GM12891 (cell line): ENCODE results near the gene HTT.
"Not testable (repeated sequence)": the region's sequence is repeated elsewhere in the genome, so short reads cannot be mapped to it uniquely, and the experiment has no call there.

Experiments used
- DNase-seq: peaks from one replicate; pipeline ENCODE4 v3.0.0; 2011; ENCODE audit warnings: low spot score; ENCODE audit not compliant: insufficient read length
- FAIRE-seq: peaks from 2 replicates; lab custom pipeline; 2011; peaks lifted over from hg19 to GRCh38; lab: Jason Lieb, UNC
- PAX5 ChIP-seq: IDR thresholded peaks from 2 replicates; pipeline ENCODE4 v1.6.1; 2011; ENCODE audit warnings: low read length, moderate library complexity, mild to moderate bottlenecking; ENCODE audit not compliant: insufficient read depth, severe bottlenecking
- POLR2A ChIP-seq: IDR thresholded peaks from 2 replicates; pipeline ENCODE4 v1.6.1; 2011; ENCODE audit warnings: low read depth, low read length, control low read depth
- POLR2AphosphoS5 ChIP-seq: IDR thresholded peaks from 2 replicates; pipeline ENCODE4 v1.6.1; 2011; ENCODE audit warnings: low read depth, low read length, control low read depth
- POU2F2 ChIP-seq: IDR thresholded peaks from 2 replicates; pipeline ENCODE4 v1.6.1; 2011; ENCODE audit warnings: low read depth, mild to moderate bottlenecking, control low read depth, low read length, moderate library complexity
- SPI1 ChIP-seq: IDR thresholded peaks from 2 replicates; pipeline ENCODE4 v1.6.1; 2011; ENCODE audit warnings: low read depth, low read length, control low read depth
- TAF1 ChIP-seq: IDR thresholded peaks from 2 replicates; pipeline ENCODE4 v1.6.1; 2011; ENCODE audit warnings: low read depth, low read length, control low read depth

Gene HTT

GRCh38 chr4:3082925-3083515 lies 8.5 kb downstream of the HTT start:
- DNase-seq (no peak), FAIRE-seq (no peak)
- no peak for TF ChIP-seq SPI1
- TF ChIP-seq POLR2A = no peak
- no peak for TF ChIP-seq TAF1
- TF ChIP-seq POLR2AphosphoS5 = no peak
- no peak for TF ChIP-seq PAX5
- no peak for TF ChIP-seq POU2F2

GRCh38 chr4:3083732-3084131 lies 9.3 kb downstream of the HTT start:
- FAIRE-seq (peak; percentile 71), DNase-seq (no peak)
- TF ChIP-seq PAX5 (no peak), POLR2A (no peak), POU2F2 (no peak), SPI1 (no peak), POLR2AphosphoS5 (no peak), TAF1 (no peak)

- FAIRE-seq = no peak
- no peak for DNase-seq
- 0 out of 2 replicates have a peak, but pooled peaks have one; percentile 12 for TF ChIP-seq POLR2A
- TF ChIP-seq SPI1 = no peak
These were observed 11.6 kb downstream of the HTT start for GRCh38 chr4:3085948-3086670.

GRCh38 chr4:3087115-3087797 lies 12.8 kb downstream of the HTT start:
- DNase-seq = no peak
- peak; percentile 20 for FAIRE-seq
- TF ChIP-seq SPI1 (no peak), PAX5 (no peak), POLR2AphosphoS5 (no peak)

GRCh38 chr4:3091464-3091863 lies 17.0 kb downstream of the HTT start:
- no peak for FAIRE-seq
- DNase-seq = no peak

GRCh38 chr4:3094701-3095100 lies 20.2 kb downstream of the HTT start:
- not testable (repeated sequence) for DNase-seq, FAIRE-seq

More at GRCh38 chr4:3091464-3091863, 17.0 kb downstream of the HTT start:
- no peak for TF ChIP-seq SPI1
- TF ChIP-seq POU2F2 = no peak
- TF ChIP-seq PAX5 = no peak
- no peak for TF ChIP-seq TAF1
- TF ChIP-seq POLR2A = no peak
- TF ChIP-seq POLR2AphosphoS5 = no peak

- FAIRE-seq (no peak), DNase-seq (no peak)
- no peak for TF ChIP-seq TAF1
- no peak for TF ChIP-seq POU2F2
- TF ChIP-seq POLR2A = no peak
- no peak for TF ChIP-seq POLR2AphosphoS5
- no peak for TF ChIP-seq PAX5
- no peak for TF ChIP-seq SPI1
These were observed 21.7 kb downstream of the HTT start for GRCh38 chr4:3096202-3096601.

- FAIRE-seq = no peak
- DNase-seq = no peak
- TF ChIP-seq TAF1 = no peak
- no peak for TF ChIP-seq POLR2AphosphoS5
- TF ChIP-seq PAX5 = no peak
- no peak for TF ChIP-seq POLR2A
- TF ChIP-seq SPI1 = no peak
- TF ChIP-seq POU2F2 = no peak
These were observed 23.9 kb downstream of the HTT start for GRCh38 chr4:3098346-3098745.

- DNase-seq = peak; percentile 62
- peak; percentile 97 for FAIRE-seq
- TF ChIP-seq POU2F2 (no peak), TAF1 (no peak), PAX5 (no peak), POLR2A (no peak), SPI1 (peak; percentile 61), POLR2AphosphoS5 (no peak)
These were observed 32.1 kb downstream of the HTT start for GRCh38 chr4:3106339-3107186.

GRCh38 chr4:3107271-3107670 lies 32.8 kb downstream of the HTT start:
- TF ChIP-seq POU2F2 (no peak), SPI1 (no peak), TAF1 (no peak), POLR2AphosphoS5 (no peak), POLR2A (no peak), PAX5 (no peak)
- FAIRE-seq = no peak

More at GRCh38 chr4:3107271-3107670, 32.8 kb downstream of the HTT start:
- no peak for DNase-seq
